B cell (primary cell): ENCODE measurements around the gene ZBTB40. TPM values are rescaled to one million over a fixed set of nuclear protein-coding genes. Genes with fewer than 3 reads are reported as not detected.

Source experiments
- ATAC-seq: fragments of 200-7000 bp; cut with Tn5 transposase; one replicate; pipeline ENCODE4 v1.10.0; 2021; ENCODE audit warnings: low read depth, mild to moderate bottlenecking, moderate number of reproducible peaks, moderate library complexity
- CTCF ChIA-PET: fragments of 350-600 bp; sonication (Branson Sonifier 250); formaldehyde crosslinking; loops from one replicate; lab custom pipeline; 2021; ENCODE audit warnings: antibody characterized with exemption, inconsistent platforms; lab: Charles Lee
- POLR2A ChIA-PET: fragments of 350-600 bp; sonication (Branson Sonifier 250); formaldehyde crosslinking; loops from one replicate; lab custom pipeline; 2021; ENCODE audit warnings: antibody characterized with exemption; lab: Charles Lee
- DNase-seq: peaks from one replicate; pipeline ENCODE4 v3.0.0; 2013
- H2AFZ ChIP-seq: 2 replicates; pipeline ENCODE4 v1.6.1; 2012; ENCODE audit warnings: mild to moderate bottlenecking, low read depth, low read length; ENCODE audit not compliant: insufficient read depth, poor library complexity, severe bottlenecking
- H3K27ac ChIP-seq, 2 donors: 1 replicate in 1 of 2; 2 replicates in 1 of 2; pipeline ENCODE4 v1.5.1; 2012 to 2013; ENCODE audit warnings: low read length in 2 of 2, mild to moderate bottlenecking in 2 of 2, moderate library complexity in 1 of 2
- H3K27me3 ChIP-seq, 4 experiments: fragments of 200-600 bp in 1 of 4; sonication (generic) in 1 of 4; replicated peaks in 1 of 4; 1 replicate in 2 of 4; 2 replicates in 2 of 4; pipeline versions ENCODE4 v1.6.1 to v1.7.0; 2013 to 2016; ENCODE audit warnings: low read length in 3 of 4, mild to moderate bottlenecking in 2 of 4, mixed read lengths in 1 of 4, moderate library complexity in 1 of 4; ENCODE audit not compliant: insufficient read depth in 4 of 4, control insufficient read depth in 3 of 4; ENCODE audit errors: control extremely low read depth in 1 of 4
- H3K36me3 ChIP-seq, 2 experiments: replicated peaks in 1 of 2; 1 replicate in 1 of 2; 2 replicates in 1 of 2; pipeline versions ENCODE4 v1.6.1 to v1.7.1; 2013; ENCODE audit warnings: low read length in 1 of 2; ENCODE audit not compliant: insufficient read depth in 2 of 2, control insufficient read depth in 1 of 2; ENCODE audit errors: control extremely low read depth in 1 of 2, extremely low read depth in 1 of 2
- H3K4me1 ChIP-seq, 2 donors: fragments of 200-600 bp in 1 of 2; sonication (generic) in 1 of 2; 1 replicate in 1 of 2; 2 replicates in 1 of 2; pipeline versions ENCODE4 v1.5.1 to v1.6.1; 2013 to 2017; ENCODE audit warnings: low read length in 2 of 2; ENCODE audit not compliant: control insufficient read depth in 2 of 2, insufficient read depth in 2 of 2
- H3K4me2 ChIP-seq: replicated peaks from 2 replicates; pipeline ENCODE3; 2012; ENCODE audit warnings: mild to moderate bottlenecking, low read depth, low read length; ENCODE audit not compliant: poor library complexity, severe bottlenecking
- H3K4me3 ChIP-seq, 5 experiments: fragments of 200-600 bp in 1 of 5; sonication (generic) in 1 of 5; 1 replicate in 3 of 5; 2 replicates in 2 of 5; pipeline versions ENCODE4 v1.5.1 to v1.7.0; 2011 to 2016; ENCODE audit warnings: low read length in 4 of 5, mild to moderate bottlenecking in 4 of 5, low read depth in 2 of 5, control low read depth in 1 of 5, moderate library complexity in 1 of 5; ENCODE audit not compliant: insufficient read depth in 1 of 5; ENCODE audit errors: control extremely low read depth in 1 of 5, extremely low read depth in 1 of 5
- H3K79me2 ChIP-seq: fragments of 200-600 bp; sonication (generic); one replicate; pipeline ENCODE4 v1.6.0; 2016; ENCODE audit warnings: low read length; ENCODE audit not compliant: control insufficient read depth, insufficient read depth
- H3K9ac ChIP-seq: fragments of 200-600 bp; sonication (generic); 2 replicates; pipeline ENCODE4 v1.6.1; 2017; ENCODE audit warnings: mild to moderate bottlenecking, low read length, moderate library complexity
- H3K9me3 ChIP-seq, 3 donors: one replicate each; pipeline versions ENCODE4 v1.6.1 to v1.7.1; 2013; ENCODE audit warnings: low read length in 2 of 3; ENCODE audit not compliant: control insufficient read depth in 2 of 3, insufficient read depth in 1 of 3; ENCODE audit errors: control extremely low read depth in 1 of 3
- H4K20me1 ChIP-seq: 2 replicates; pipeline ENCODE4 v1.6.0; 2012; ENCODE audit warnings: mild to moderate bottlenecking, low read length; ENCODE audit not compliant: insufficient read depth, control insufficient read depth, poor library complexity, severe bottlenecking
- H3K27ac Mint-ChIP-seq: one replicate; pipeline ENCODE4 v1.8.0; 2021; ENCODE audit warnings: mixed read lengths
- H3K27me3 Mint-ChIP-seq: one replicate; pipeline ENCODE4 v1.8.0; 2021; ENCODE audit warnings: mixed read lengths
- H3K4me1 Mint-ChIP-seq: one replicate; pipeline ENCODE4 v1.8.0; 2021; ENCODE audit warnings: mixed read lengths
- H3K4me3 Mint-ChIP-seq: one replicate; pipeline ENCODE4 v1.8.0; 2021; ENCODE audit warnings: mixed read lengths
- H3K9me3 Mint-ChIP-seq: one replicate; pipeline ENCODE4 v1.8.0; 2022; ENCODE audit warnings: mixed read lengths; ENCODE audit not compliant: insufficient read depth
- EZH2 ChIP-seq: IDR thresholded peaks from 2 replicates; pipeline ENCODE4 v1.6.1; 2012; ENCODE audit warnings: borderline replicate concordance, low read depth, mild to moderate bottlenecking, moderate library complexity, low read length; ENCODE audit not compliant: insufficient read depth, poor library complexity, severe bottlenecking
- WGBS: methylation state at CpG from one replicate; pipeline ENCODE4 v1.1.5; 2013; ENCODE audit warnings: missing lambda C conversion rate; ENCODE audit not compliant: insufficient coverage; 5-methylcytosine and 5-hydroxymethylcytosine counted together
- intact Hi-C: fragments of 100-400 bp; cut with micrococcal nuclease; formaldehyde crosslinking; loops from one replicate; pipeline ENCODE4 v1.10.0; 2022
- polyA plus RNA-seq: library from polyadenylated mRNA; depleted of rRNA; stranded (reverse); fragments of >200 nt; gene quantifications from 2 replicates; pipeline ENCODE4 v1.2.3, GENCODE V29; 2012
- total RNA-seq, 2 donors: library from RNA; stranded (reverse); fragments of 120-200 nt in 1 of 2; gene quantifications; 1 replicate in 1 of 2; 2 replicates in 1 of 2; pipeline versions ENCODE4 v1.2.3 to v1.2.4, GENCODE V29; 2013 to 2022
- TF ChIP-seq, protein P1 (sequence below): fragments of 200-600 bp; IDR thresholded peaks from one replicate; pipeline ENCODE4 v1.8.0; 2022; ENCODE audit warnings: antibody characterized with exemption, mild to moderate bottlenecking

Gene ZBTB40
- total and polyA plus RNA-seq, 2 donors (not counting 1 experiment from before 2014, with no cell fraction given) = 30.9 to 51.9 TPM

DNA sequence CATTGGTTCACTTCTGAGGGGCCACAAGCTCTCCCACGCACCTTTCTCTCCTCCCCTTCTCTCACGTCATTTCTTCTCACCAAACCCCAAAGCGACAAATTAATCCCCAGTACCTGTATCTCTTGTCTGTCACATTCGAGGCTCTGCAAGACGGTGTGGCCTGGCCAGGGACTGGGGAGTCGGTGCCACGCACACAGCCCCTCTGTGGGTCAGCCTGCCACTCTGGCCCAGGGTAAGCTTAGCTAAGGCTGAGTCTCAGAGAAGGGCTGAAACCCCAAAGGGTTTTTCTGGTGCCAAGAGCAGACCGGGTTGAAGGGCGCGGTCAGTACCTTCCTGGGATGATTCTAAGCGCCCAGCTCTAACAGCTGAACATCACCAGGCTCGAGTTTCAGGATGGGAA lies 34.2 kb upstream of the ZBTB40 start:
- Histone ChIP-seq H3K4me1 (peaks cover 4 to 14% of the 10 kb centered on the region in 2 donors), H3K36me3 (no peaks in the 10 kb centered on the region), H2AFZ (no peak overlapping the region), H3K79me2 (no peaks in the 10 kb centered on the region), H3K27me3 (peaks cover 0 to 30% (median 12%) of the 10 kb centered on the region in 4 experiments), H3K4me3 (no peak overlapping the region), H4K20me1 (no peaks in the 10 kb centered on the region), H3K4me2 (no peak overlapping the region), H3K9ac (no peak overlapping the region), H3K27ac (no peak overlapping the region), H3K9me3 (peaks cover 0 to 4% (median 0%) of the 10 kb centered on the region in 3 donors)
- WGBS = 88% methylated on average over 12 of the region's 12 CpGs
- DNase-seq = no peak
- intact Hi-C loops = no loop called here
- ATAC-seq = no peak
- ChIA-PET POLR2A (interaction anchor here (0.5 kb wide), 1 partner anchor 12 kb away, joined by 5 read pairs; no protein-coding TSS in a partner anchor), CTCF (interaction anchor here (0.7 to 1.3 kb wide), 2 partner anchors 10 to 13 kb away, joined by 3 read pairs; no protein-coding TSS in a partner anchor)
- Mint-ChIP-seq H3K4me3 (no peak overlapping the region), H3K9me3 (no peaks in the 10 kb centered on the region), H3K27ac (no peak overlapping the region), H3K27me3 (peaks cover 51% of the 10 kb centered on the region), H3K4me1 (peaks cover 11% of the 10 kb centered on the region)
- no peak for TF ChIP-seq EZH2
- TF ChIP-seq, protein P1, sequence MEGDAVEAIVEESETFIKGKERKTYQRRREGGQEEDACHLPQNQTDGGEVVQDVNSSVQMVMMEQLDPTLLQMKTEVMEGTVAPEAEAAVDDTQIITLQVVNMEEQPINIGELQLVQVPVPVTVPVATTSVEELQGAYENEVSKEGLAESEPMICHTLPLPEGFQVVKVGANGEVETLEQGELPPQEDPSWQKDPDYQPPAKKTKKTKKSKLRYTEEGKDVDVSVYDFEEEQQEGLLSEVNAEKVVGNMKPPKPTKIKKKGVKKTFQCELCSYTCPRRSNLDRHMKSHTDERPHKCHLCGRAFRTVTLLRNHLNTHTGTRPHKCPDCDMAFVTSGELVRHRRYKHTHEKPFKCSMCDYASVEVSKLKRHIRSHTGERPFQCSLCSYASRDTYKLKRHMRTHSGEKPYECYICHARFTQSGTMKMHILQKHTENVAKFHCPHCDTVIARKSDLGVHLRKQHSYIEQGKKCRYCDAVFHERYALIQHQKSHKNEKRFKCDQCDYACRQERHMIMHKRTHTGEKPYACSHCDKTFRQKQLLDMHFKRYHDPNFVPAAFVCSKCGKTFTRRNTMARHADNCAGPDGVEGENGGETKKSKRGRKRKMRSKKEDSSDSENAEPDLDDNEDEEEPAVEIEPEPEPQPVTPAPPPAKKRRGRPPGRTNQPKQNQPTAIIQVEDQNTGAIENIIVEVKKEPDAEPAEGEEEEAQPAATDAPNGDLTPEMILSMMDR = no peak

DNA sequence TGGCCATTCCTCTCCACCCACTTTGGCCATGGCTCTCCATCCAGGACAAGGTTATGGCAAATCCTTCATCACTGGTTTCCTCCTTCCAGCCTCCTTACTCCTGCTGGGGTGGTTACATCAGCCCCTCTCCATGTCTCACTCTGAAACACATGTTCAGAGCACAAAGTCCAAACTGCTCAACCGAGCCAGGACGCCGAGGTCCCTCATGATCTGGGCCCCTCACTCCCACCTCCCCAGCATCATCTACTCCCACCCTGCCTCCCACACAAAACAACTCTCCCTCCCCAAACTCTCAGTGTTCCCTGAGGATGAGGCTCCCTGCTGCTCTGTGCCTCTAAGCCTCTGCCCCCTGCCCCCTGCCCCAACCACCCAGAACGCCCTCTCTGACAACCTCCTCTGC lies 33.3 kb upstream of the ZBTB40 start:
- intact Hi-C loops = no loop called here
- H3K4me3 Mint-ChIP-seq = no peak overlapping the region
- H3K79me2 ChIP-seq = no peaks in the 10 kb centered on the region
- H3K27me3 Mint-ChIP-seq = peaks cover 55% of the 10 kb centered on the region
- peaks cover 4 to 14% of the 10 kb centered on the region in 2 donors for H3K4me1 ChIP-seq
- H3K36me3 ChIP-seq = no peaks in the 10 kb centered on the region
- no peak for DNase-seq
- peaks cover 0 to 4% (median 0%) of the 10 kb centered on the region in 3 donors for H3K9me3 ChIP-seq
- H3K4me1 Mint-ChIP-seq = peaks cover 11% of the 10 kb centered on the region
- 77% methylated on average over 4 of the region's 4 CpGs for WGBS
- H3K4me2 ChIP-seq = no peak overlapping the region
- no peaks in the 10 kb centered on the region for H3K9me3 Mint-ChIP-seq
- ChIA-PET POLR2A (no interaction called here), CTCF (no interaction called here)
- H2AFZ ChIP-seq = no peak overlapping the region
- H3K27me3 ChIP-seq = peaks cover 0 to 30% (median 12%) of the 10 kb centered on the region in 4 experiments
- TF ChIP-seq EZH2 = no peak
- TF ChIP-seq, protein P1 = no peak
- ATAC-seq = no peak
- H3K9ac ChIP-seq = no peak overlapping the region
- no peak overlapping the region for H3K27ac Mint-ChIP-seq
- H3K4me3 ChIP-seq = no peak overlapping the region
- H4K20me1 ChIP-seq = no peaks in the 10 kb centered on the region
- H3K27ac ChIP-seq = no peak overlapping the region
